H9 (cell line): Measurements from ENCODE around the gene OR5K1. TPM values are rescaled to one million over a fixed set of nuclear protein-coding genes. Genes with fewer than 3 reads are reported as not detected.

Source experiments
- DNase-seq: peaks from one replicate; pipeline ENCODE4 v3.0.0-alpha.2; 2017
- H2AFZ ChIP-seq: one replicate; pipeline ENCODE4 v1.6.1; 2013; ENCODE audit warnings: mild to moderate bottlenecking, low read length, control low read depth, moderate library complexity
- H2AK5ac ChIP-seq: 2 replicates; pipeline ENCODE4 v1.6.1; 2013; ENCODE audit warnings: low read length, control low read depth, mixed read lengths; ENCODE audit not compliant: insufficient read length
- H2BK120ac ChIP-seq: one replicate; pipeline ENCODE4 v1.6.1; 2013; ENCODE audit warnings: low read depth, mild to moderate bottlenecking, low read length, control low read depth, inconsistent platforms; ENCODE audit not compliant: poor library complexity, severe bottlenecking
- H2BK12ac ChIP-seq: 2 replicates; pipeline ENCODE4 v1.6.1; 2013; ENCODE audit warnings: low read length, control low read depth, mixed read lengths, low read depth; ENCODE audit not compliant: insufficient read length
- H2BK15ac ChIP-seq: 2 replicates; pipeline ENCODE4 v1.6.1; 2013; ENCODE audit warnings: low read depth, low read length, control low read depth
- H2BK20ac ChIP-seq: one replicate; pipeline ENCODE4 v1.6.1; 2013; ENCODE audit warnings: low read depth, mild to moderate bottlenecking, low read length, control low read depth, inconsistent platforms; ENCODE audit not compliant: poor library complexity, severe bottlenecking
- H2BK5ac ChIP-seq: 2 replicates; pipeline ENCODE4 v1.6.1; 2013; ENCODE audit warnings: low read length, control low read depth, mixed read lengths; ENCODE audit not compliant: insufficient read length
- H3K14ac ChIP-seq: 2 replicates; pipeline ENCODE4 v1.6.1; 2013; ENCODE audit warnings: low read length, control low read depth; ENCODE audit not compliant: insufficient read depth
- H3K18ac ChIP-seq: 2 replicates; pipeline ENCODE4 v1.6.1; 2013; ENCODE audit warnings: low read depth, mild to moderate bottlenecking, mixed read lengths, low read length, control low read depth; ENCODE audit not compliant: insufficient read length
- H3K23ac ChIP-seq: 2 replicates; pipeline ENCODE4 v1.6.1; 2013; ENCODE audit warnings: low read length, control low read depth, mixed read lengths, low read depth; ENCODE audit not compliant: insufficient read length
- H3K23me2 ChIP-seq: 2 replicates; pipeline ENCODE4 v1.6.1; 2013; ENCODE audit warnings: low read depth, mild to moderate bottlenecking, mixed read lengths, low read length, control low read depth; ENCODE audit not compliant: insufficient read length, poor library complexity, severe bottlenecking
- H3K27ac ChIP-seq: 2 replicates; pipeline ENCODE4 v1.5.1; 2013; ENCODE audit warnings: low read length, control low read depth, mixed read lengths, low read depth; ENCODE audit not compliant: insufficient read length
- H3K27me3 ChIP-seq: 2 replicates; pipeline ENCODE4 v1.6.1; 2013; ENCODE audit warnings: low read length, control low read depth, inconsistent platforms; ENCODE audit not compliant: insufficient read depth
- H3K4ac ChIP-seq: 2 replicates; pipeline ENCODE4 v1.6.1; 2013; ENCODE audit warnings: low read depth, mild to moderate bottlenecking, control low read depth, inconsistent platforms, low read length, moderate library complexity
- H3K4me1 ChIP-seq: 2 replicates; pipeline ENCODE4 v1.6.1; 2013; ENCODE audit warnings: low read length, control low read depth, inconsistent platforms; ENCODE audit not compliant: insufficient read depth
- H3K4me2 ChIP-seq: 2 replicates; pipeline ENCODE4 v1.6.1; 2013; ENCODE audit warnings: low read length, control low read depth, mixed read lengths; ENCODE audit not compliant: insufficient read length, insufficient read depth
- H3K56ac ChIP-seq: 2 replicates; pipeline ENCODE4 v1.6.1; 2013; ENCODE audit warnings: low read depth, mild to moderate bottlenecking, mixed read lengths, low read length, control low read depth; ENCODE audit not compliant: insufficient read length
- H3K79me1 ChIP-seq: 2 replicates; pipeline ENCODE4 v1.6.1; 2013; ENCODE audit warnings: low read depth, mild to moderate bottlenecking, moderate library complexity, low read length, control low read depth, inconsistent platforms; ENCODE audit not compliant: insufficient read depth, poor library complexity, severe bottlenecking
- H3K79me2 ChIP-seq: 2 replicates; pipeline ENCODE4 v1.6.1; 2013; ENCODE audit warnings: low read length, control low read depth, inconsistent platforms; ENCODE audit not compliant: insufficient read depth
- H3K9ac ChIP-seq: 2 replicates; pipeline ENCODE4 v1.6.1; 2013; ENCODE audit warnings: low read length, control low read depth, mixed read lengths; ENCODE audit not compliant: insufficient read length; ENCODE audit errors: extremely low read depth
- H3K9me3 ChIP-seq: one replicate; pipeline ENCODE4 v1.6.1; 2013; ENCODE audit warnings: low read depth, low read length, inconsistent platforms; ENCODE audit not compliant: control insufficient read depth
- H3T11ph ChIP-seq: one replicate; pipeline ENCODE4 v1.6.1; 2013; ENCODE audit warnings: mild to moderate bottlenecking, low read length, control low read depth, inconsistent platforms
- H4K20me1 ChIP-seq: one replicate; pipeline ENCODE4 v1.6.1; 2013; ENCODE audit not compliant: control insufficient read depth, insufficient read length, insufficient read depth
- H4K5ac ChIP-seq: 2 replicates; pipeline ENCODE4 v1.6.1; 2013; ENCODE audit warnings: low read depth, mild to moderate bottlenecking, mixed read lengths, low read length, control low read depth; ENCODE audit not compliant: insufficient read length
- H4K8ac ChIP-seq: replicated peaks from 2 replicates; pipeline ENCODE4 v1.6.1; 2013; ENCODE audit warnings: low read length, control low read depth, mixed read lengths, low read depth; ENCODE audit not compliant: insufficient read length
- H4K91ac ChIP-seq: 2 replicates; pipeline ENCODE4 v1.6.1; 2013; ENCODE audit warnings: low read depth, mild to moderate bottlenecking, moderate library complexity, mixed read lengths, low read length, control low read depth; ENCODE audit not compliant: insufficient read length
- H3K27ac Mint-ChIP-seq, 3 experiments: 2 replicates in 2 of 3; 3 replicates in 1 of 3; pipeline ENCODE4 v1.8.0; 2020 to 2021; ENCODE audit warnings: mixed read lengths in 3 of 3, mild to moderate bottlenecking in 1 of 3, moderate library complexity in 1 of 3
- H3K27me3 Mint-ChIP-seq: 2 replicates; pipeline ENCODE4 v1.8.0; 2021; ENCODE audit warnings: low read depth, mild to moderate bottlenecking, moderate library complexity, mixed read lengths
- H3K36me3 Mint-ChIP-seq, 3 experiments: 2 replicates in 2 of 3; 3 replicates in 1 of 3; pipeline ENCODE4 v1.8.0; 2020 to 2021; ENCODE audit warnings: low read depth in 3 of 3, mixed read lengths in 3 of 3; ENCODE audit not compliant: insufficient read depth in 1 of 3
- H3K4me1 Mint-ChIP-seq, 2 experiments: 2 replicates each; pipeline ENCODE4 v1.8.0; 2020; ENCODE audit warnings: mixed read lengths in 2 of 2
- H3K4me3 Mint-ChIP-seq, 2 experiments: 2 replicates in 1 of 2; 3 replicates in 1 of 2; pipeline ENCODE4 v1.8.0; 2020 to 2021; ENCODE audit warnings: mild to moderate bottlenecking in 2 of 2, mixed read lengths in 2 of 2, moderate library complexity in 1 of 2
- H3K9me3 Mint-ChIP-seq, 2 experiments: 2 replicates in 1 of 2; 3 replicates in 1 of 2; pipeline ENCODE4 v1.8.0; 2020; ENCODE audit warnings: mild to moderate bottlenecking in 2 of 2, mixed read lengths in 2 of 2, moderate library complexity in 1 of 2
- whole genome bisulfite sequencing: extraction: QIAGEN DNeasy Blood & Tissue Kit; methylation state at CpG from one replicate; pipeline ENCODE4 v1.1.7; 2013; ENCODE audit warnings: missing lambda C conversion rate, low lambda C conversion rate, mixed read lengths; ENCODE audit not compliant: insufficient read length; ENCODE audit errors: extremely low coverage; 5-methylcytosine and 5-hydroxymethylcytosine counted together
- total RNA-seq: library from RNA; stranded (reverse); gene quantifications from 2 replicates; pipeline ENCODE4 v1.2.1, GENCODE V29; 2021
- TF ChIP-seq, protein P1 (sequence below): fragments of 200-600 bp; sonication (generic); conservative IDR thresholded peaks from 3 replicates; pipeline ENCODE4 v1.8.0; 2021; ENCODE audit warnings: antibody characterized with exemption, mild to moderate bottlenecking

OR5K1 gene
- total RNA-seq, 1 experiment from 2014 or later = not detected

GRCh38 chr3:98449606-98450193 is 13.3 kb upstream of the OR5K1 start:
- Mint-ChIP-seq H3K27ac (no peak overlapping the region), H3K4me3 (no peak overlapping the region), H3K27me3 (no peaks in the 10 kb centered on the region), H3K4me1 (peaks cover 0 to 5% of the 10 kb centered on the region in 2 experiments; a peak in 2 of 4 replicates), H3K9me3 (no peaks in the 10 kb centered on the region; a peak in 1 of 5 replicates), H3K36me3 (no peaks in the 10 kb centered on the region)
- Histone ChIP-seq H2BK12ac (no peak overlapping the region), H3K27me3 (no peaks in the 10 kb centered on the region), H3K9me3 (no peaks in the 10 kb centered on the region), H3K4me2 (no peak overlapping the region), H3K27ac (no peak overlapping the region), H3T11ph (no peak overlapping the region), H3K23me2 (no peaks in the 10 kb centered on the region), H2AK5ac (no peak overlapping the region), H2AFZ (no peak overlapping the region), H4K5ac (no peak overlapping the region), H3K4me1 (no peaks in the 10 kb centered on the region), H3K79me1 (no peaks in the 10 kb centered on the region), H2BK20ac (no peak overlapping the region), H3K18ac (no peak overlapping the region), H3K23ac (no peak overlapping the region), H4K8ac (no peak overlapping the region), H2BK120ac (no peak overlapping the region), H3K14ac (no peak overlapping the region), H3K79me2 (no peaks in the 10 kb centered on the region), H2BK5ac (no peak overlapping the region), H3K9ac (no peak overlapping the region), H3K4ac (no peak overlapping the region), H4K91ac (no peak overlapping the region), H4K20me1 (no peaks in the 10 kb centered on the region), H2BK15ac (no peak overlapping the region), H3K56ac (no peak overlapping the region)
- WGBS = no CpG with 5 or more reads among the region's 7 CpGs
- DNase-seq = no peak
- TF ChIP-seq, protein P1, sequence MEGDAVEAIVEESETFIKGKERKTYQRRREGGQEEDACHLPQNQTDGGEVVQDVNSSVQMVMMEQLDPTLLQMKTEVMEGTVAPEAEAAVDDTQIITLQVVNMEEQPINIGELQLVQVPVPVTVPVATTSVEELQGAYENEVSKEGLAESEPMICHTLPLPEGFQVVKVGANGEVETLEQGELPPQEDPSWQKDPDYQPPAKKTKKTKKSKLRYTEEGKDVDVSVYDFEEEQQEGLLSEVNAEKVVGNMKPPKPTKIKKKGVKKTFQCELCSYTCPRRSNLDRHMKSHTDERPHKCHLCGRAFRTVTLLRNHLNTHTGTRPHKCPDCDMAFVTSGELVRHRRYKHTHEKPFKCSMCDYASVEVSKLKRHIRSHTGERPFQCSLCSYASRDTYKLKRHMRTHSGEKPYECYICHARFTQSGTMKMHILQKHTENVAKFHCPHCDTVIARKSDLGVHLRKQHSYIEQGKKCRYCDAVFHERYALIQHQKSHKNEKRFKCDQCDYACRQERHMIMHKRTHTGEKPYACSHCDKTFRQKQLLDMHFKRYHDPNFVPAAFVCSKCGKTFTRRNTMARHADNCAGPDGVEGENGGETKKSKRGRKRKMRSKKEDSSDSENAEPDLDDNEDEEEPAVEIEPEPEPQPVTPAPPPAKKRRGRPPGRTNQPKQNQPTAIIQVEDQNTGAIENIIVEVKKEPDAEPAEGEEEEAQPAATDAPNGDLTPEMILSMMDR = no peak
